NCI-H2171 treated with DMSO at 0.1 percent for 48 hours (cell line): ENCODE results near the gene METTL17.
"Not testable (repeated sequence)": the region's sequence is repeated elsewhere in the genome, so short reads cannot be mapped to it uniquely, and the experiment has no call there.

Experiments
- DNase-seq: peaks from one replicate; lab custom pipeline; 2025; lab: John Stamatoyannopoulos, UW

Gene METTL17

GRCh38 chr14:20996521-20996920 is 6.7 kb downstream of the METTL17 start:
- no peak for DNase-seq

GRCh38 chr14:20997115-20997514 is 7.3 kb downstream of the METTL17 start:
- DNase-seq, result no peak

GRCh38 chr14:20997564-20997963 is 7.8 kb downstream of the METTL17 start:
- no peak for DNase-seq

- DNase-seq, result no peak
Observed at GRCh38 chr14:20998139-20998538, 8.4 kb downstream of the METTL17 start.

GRCh38 chr14:20998674-20999366 is 9.0 kb downstream of the METTL17 start, which contains the start of gene SLC39A2:
TSS of gene SLC39A2 (plus strand) at chr14:20999293. CDS start at chr14:20999447, 154 bp downstream.
- DNase-seq, result no peak

- no peak for DNase-seq
Observed at GRCh38 chr14:20999591-20999990, 9.8 kb downstream of the METTL17 start.

GRCh38 chr14:21001218-21001617 is 11.4 kb downstream of the METTL17 start:
- DNase-seq, result no peak

GRCh38 chr14:21003788-21004346 is 14.1 kb downstream of the METTL17 start:
- no peak for DNase-seq

DNA sequence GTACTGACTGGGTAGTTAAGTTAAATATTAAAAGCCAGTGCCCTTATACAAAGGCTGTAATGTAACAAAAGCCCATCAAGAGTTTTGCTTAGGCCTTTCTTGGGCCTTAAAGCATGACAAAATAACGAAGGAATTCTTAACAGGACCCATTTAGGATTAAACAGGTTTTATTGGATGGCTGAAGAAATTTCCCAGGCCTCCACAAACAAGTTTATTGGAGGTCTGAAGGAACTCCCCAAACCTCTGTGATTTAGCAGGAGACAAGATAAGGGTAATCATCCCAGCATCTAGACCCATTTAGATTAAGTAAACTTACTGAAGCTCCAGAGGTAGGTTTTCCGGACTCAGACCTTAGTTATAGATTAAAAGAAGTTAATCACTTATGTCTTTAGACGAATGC is 19.9 kb downstream of the METTL17 start:
- DNase-seq, result not testable (repeated sequence)

DNA sequence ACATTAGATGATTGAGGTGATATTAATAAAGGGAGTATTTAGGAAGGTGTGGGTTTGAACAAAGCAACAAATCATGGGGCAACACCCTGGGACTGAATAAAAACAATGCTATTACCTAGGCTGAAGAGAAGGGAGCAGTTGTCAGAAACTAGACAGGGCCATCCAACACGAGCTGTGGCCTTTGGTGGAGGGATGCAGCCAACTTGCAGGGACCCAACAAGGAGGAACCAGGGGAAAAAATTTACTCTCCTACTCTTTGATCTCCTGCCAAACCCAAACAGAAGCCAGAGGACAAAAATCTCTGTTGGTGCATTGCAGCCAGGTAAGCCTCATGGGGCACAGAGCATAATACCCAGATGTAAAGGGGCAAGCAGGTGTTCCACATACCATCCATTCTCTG is 21.4 kb downstream of the METTL17 start:
- DNase-seq, result no peak

DNA sequence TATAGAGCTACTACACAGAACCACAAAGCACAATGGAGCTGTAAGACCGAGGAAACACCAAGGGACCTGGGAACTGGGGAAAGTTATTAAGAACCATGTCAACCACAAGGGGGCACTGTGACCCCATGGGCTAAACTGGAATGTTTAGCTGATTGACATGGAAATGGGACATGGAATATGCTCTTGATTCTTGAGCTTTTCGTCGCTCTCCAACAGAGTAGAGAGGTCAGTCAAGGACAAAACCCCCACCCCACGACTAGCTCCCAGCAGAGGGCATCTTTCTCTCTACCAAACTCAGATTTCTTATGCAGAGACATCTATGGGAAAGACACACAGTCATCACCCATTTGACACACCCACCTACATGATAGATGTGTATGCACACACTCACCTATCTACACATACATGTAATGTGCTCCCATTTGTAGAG is 25.0 kb downstream of the METTL17 start:
- peak; percentile 89 for DNase-seq

- DNase-seq, result no peak
Observed at GRCh38 chr14:21015312-21015711, 25.5 kb downstream of the METTL17 start.

GRCh38 chr14:21016413-21017190 is 26.8 kb downstream of the METTL17 start:
- no peak for DNase-seq

- no peak for DNase-seq
Observed at GRCh38 chr14:21017528-21018245, 27.9 kb downstream of the METTL17 start.

- no peak for DNase-seq
Observed at GRCh38 chr14:21018286-21018685, 28.5 kb downstream of the METTL17 start.

DNA sequence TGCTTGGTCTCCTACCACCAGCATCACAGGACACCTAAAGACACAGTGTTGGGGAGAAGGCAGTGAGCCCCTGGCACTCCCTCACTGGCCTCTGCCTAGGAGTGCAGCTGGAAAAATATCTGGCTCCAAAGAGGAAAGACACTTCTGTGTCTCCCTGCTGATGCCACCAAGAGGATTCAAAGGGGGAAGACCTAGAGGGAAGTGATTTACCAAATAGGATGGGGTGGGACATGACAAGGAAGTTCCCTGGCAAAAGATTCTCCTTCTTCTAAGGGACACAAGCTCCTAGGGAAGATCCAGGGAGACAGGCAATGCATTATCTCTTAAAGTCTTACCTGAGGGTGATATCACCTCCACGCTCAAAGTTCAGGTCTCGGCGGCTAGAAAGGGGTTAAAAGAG is 29.0 kb downstream of the METTL17 start:
- no peak for DNase-seq

- no peak for DNase-seq
Observed at GRCh38 chr14:21019366-21019765, 29.6 kb downstream of the METTL17 start.

DNA sequence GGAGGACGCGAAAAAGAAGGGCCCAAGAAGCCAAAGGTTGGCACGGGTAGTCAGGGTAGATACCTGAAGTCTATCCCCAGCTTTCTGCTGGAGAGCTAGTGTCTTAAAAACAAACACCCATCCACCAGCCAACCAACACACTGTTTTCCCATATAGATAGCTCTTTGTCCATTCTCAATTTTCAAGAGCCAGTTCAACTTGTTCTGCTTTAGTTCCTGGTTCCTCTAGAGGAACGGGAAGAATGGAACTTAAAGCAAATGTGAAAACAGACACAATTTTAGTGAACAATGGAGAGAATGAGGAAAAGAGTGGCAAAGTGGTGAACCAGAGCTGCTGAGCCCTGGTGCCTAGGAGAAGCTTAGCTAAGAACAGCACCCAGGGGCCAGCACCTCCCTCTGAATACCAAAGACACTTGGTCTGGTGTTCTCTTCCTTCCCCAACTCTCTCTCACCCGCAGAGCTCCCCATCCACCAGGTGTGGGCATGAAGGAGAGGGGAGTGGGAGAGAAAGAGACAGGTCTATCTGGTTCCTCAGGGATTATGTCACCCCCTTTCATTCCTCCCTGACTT is 31.3 kb downstream of the METTL17 start:
- DNase-seq, result no peak

- no peak for DNase-seq
Observed at GRCh38 chr14:21022686-21023085, 32.9 kb downstream of the METTL17 start.

GRCh38 chr14:21023174-21023573 is 33.4 kb downstream of the METTL17 start:
- no peak for DNase-seq

- DNase-seq, result no peak
Observed at GRCh38 chr14:21023817-21024584, 34.2 kb downstream of the METTL17 start.
